HG02571 (cell line): ENCODE data around the gene MATN1.
"Not testable (repeated sequence)": the region's sequence is repeated elsewhere in the genome, so short reads cannot be mapped to it uniquely, and the experiment has no call there.

Source experiments
- ATAC-seq: cut with Tn5 transposase; IDR thresholded peaks from one replicate; pipeline ENCODE4 v1.9.1; 2021; ENCODE audit warnings: mild to moderate bottlenecking, moderate library complexity; ENCODE audit not compliant: unreplicated experiment

Gene MATN1

GRCh38 chr1:30723331-30723755 lies at the start of gene MATN1:
Gene MATN1 (minus strand): TSS chr1:30723585. CDS start chr1:30723551, 34 bp downstream.
- ATAC-seq = no peak

GRCh38 chr1:30771005-30771404 lies 47.6 kb upstream of the MATN1 start:
- ATAC-seq = no peak

GRCh38 chr1:30770150-30770549 lies 46.8 kb upstream of the MATN1 start:
- ATAC-seq = no peak

- no peak for ATAC-seq
Measured at GRCh38 chr1:30768830-30769718, 45.7 kb upstream of the MATN1 start.

- no peak for ATAC-seq
Measured at GRCh38 chr1:30768159-30768829, 44.9 kb upstream of the MATN1 start.

- ATAC-seq = not testable (repeated sequence)
Measured at GRCh38 chr1:30766948-30767347, 43.6 kb upstream of the MATN1 start.

- ATAC-seq = no peak
Measured at GRCh38 chr1:30765556-30766434, 42.4 kb upstream of the MATN1 start.

GRCh38 chr1:30764939-30765555 lies 41.7 kb upstream of the MATN1 start:
- peak; percentile 52 for ATAC-seq

GRCh38 chr1:30764396-30764795 lies 41.0 kb upstream of the MATN1 start:
- no peak for ATAC-seq

- ATAC-seq = no peak
Measured at GRCh38 chr1:30763651-30764248, 40.4 kb upstream of the MATN1 start.

- no peak for ATAC-seq
Measured at GRCh38 chr1:30762930-30763650, 39.7 kb upstream of the MATN1 start.

- no peak for ATAC-seq
Measured at GRCh38 chr1:30762152-30762929, 39.0 kb upstream of the MATN1 start.

GRCh38 chr1:30761381-30762151 lies 38.2 kb upstream of the MATN1 start:
- no peak for ATAC-seq

GRCh38 chr1:30760596-30761324 lies 37.4 kb upstream of the MATN1 start:
- no peak for ATAC-seq

GRCh38 chr1:30759718-30760281 lies 36.4 kb upstream of the MATN1 start:
- no peak for ATAC-seq

GRCh38 chr1:30758785-30759380 lies 35.5 kb upstream of the MATN1 start:
- ATAC-seq = no peak
